HuH-7 (cell line): Measurements from ENCODE around the gene SNAP23.

Source experiments
- DNase-seq: peaks from one replicate; pipeline ENCODE4 v3.0.0; 2011; ENCODE audit warnings: low spot score

Gene SNAP23

GRCh38 chr15:42575188-42576039, 80.0 kb downstream of the SNAP23 start, which contains the start of gene STARD9:
STARD9 (plus strand) TSS chr15:42575606; CDS start chr15:42575716, 110 bp downstream.
- DNase-seq = peak; percentile 93

- no peak for DNase-seq
Measured at GRCh38 chr15:42576040-42576594, 80.7 kb downstream of the SNAP23 start.

GRCh38 chr15:42576776-42577175, 81.3 kb downstream of the SNAP23 start:
- DNase-seq = no peak

- DNase-seq = no peak
Measured at GRCh38 chr15:42577514-42578031, 82.1 kb downstream of the SNAP23 start.

GRCh38 chr15:42578984-42579537, 83.6 kb downstream of the SNAP23 start:
- no peak for DNase-seq

- DNase-seq = peak; percentile 71
Measured at GRCh38 chr15:42581272-42581730, 85.9 kb downstream of the SNAP23 start.
